Esophagus muscularis mucosa (tissue), 4 donors: ENCODE measurements around the gene S100A13.

Source experiments
- CTCF ChIP-seq, 3 experiments: fragments of 200-600 bp in 2 of 3; fragments of 450-650 bp in 1 of 3; sonication (generic) in 2 of 3; IDR thresholded peaks; one replicate each; pipeline ENCODE4 v1.5.1; 2017 to 2019; ENCODE audit warnings: antibody characterized with exemption in 3 of 3, mild to moderate bottlenecking in 2 of 3, moderate library complexity in 1 of 3
- EP300 ChIP-seq: sonication (generic); formaldehyde crosslinking; IDR thresholded peaks from one replicate; pipeline ENCODE4 v1.6.1; 2017; ENCODE audit warnings: antibody characterized with exemption
- POLR2A ChIP-seq: fragments of 450-650 bp; IDR thresholded peaks from one replicate; pipeline ENCODE4 v1.6.1; 2017; ENCODE audit warnings: antibody characterized with exemption, moderate library complexity, mild to moderate bottlenecking, low read depth

GRCh38 chr1:153611356-153611755, 15.9 kb downstream of the S100A13 start:
- TF ChIP-seq CTCF (IDR thresholded peaks at IDR 0.05) (no peak), EP300 (no peak), POLR2A (no peak)
